Stimulated activated CD4-positive, alpha-beta T cell treated with anti-CD3 and anti-CD28 coated beads, Interleukin-2, amount 100 ng/mL, for 24 hours (primary cell): ENCODE measurements around the gene LCE3B.

Experiments used
- DNase-seq, 2 donors: peaks; one replicate each; pipeline ENCODE4 v3.0.0-alpha.2; 2020

The LCE3B gene

DNA sequence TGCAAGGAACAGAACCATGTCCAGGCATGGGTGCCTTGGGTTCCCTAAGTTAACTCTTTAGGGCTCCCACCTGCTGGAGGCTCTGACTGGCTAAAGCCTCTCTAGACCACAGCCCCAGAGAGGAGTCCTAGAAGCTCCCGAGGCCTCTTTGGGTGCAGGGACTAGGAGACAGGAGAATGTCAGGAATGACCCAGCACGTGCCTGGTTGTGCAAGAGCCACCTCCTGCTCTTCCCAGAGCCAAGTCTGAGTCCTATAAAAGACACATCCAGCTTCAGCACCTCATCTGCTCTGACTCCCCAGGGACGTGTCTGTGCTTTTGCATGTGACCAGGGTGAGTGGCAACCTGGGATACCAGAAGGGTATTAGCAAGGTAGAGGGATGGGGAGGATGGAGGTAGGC lies 49.5 kb downstream of the LCE3B start, which contains the start of gene LCE2D:
Gene LCE2D (plus strand): TSS at position 283 of the 400 bp plus-strand sequence. CDS start 726 bp downstream, outside the sequence.
- DNase-seq: no peak
